ENCODE results near the gene OR8G5. TPM values are rescaled to one million over a fixed set of nuclear protein-coding genes. Genes with fewer than 3 reads are reported as not detected.

Gene OR8G5
- total RNA-seq, 1 donor from 2014 or later: not detected

DNA sequence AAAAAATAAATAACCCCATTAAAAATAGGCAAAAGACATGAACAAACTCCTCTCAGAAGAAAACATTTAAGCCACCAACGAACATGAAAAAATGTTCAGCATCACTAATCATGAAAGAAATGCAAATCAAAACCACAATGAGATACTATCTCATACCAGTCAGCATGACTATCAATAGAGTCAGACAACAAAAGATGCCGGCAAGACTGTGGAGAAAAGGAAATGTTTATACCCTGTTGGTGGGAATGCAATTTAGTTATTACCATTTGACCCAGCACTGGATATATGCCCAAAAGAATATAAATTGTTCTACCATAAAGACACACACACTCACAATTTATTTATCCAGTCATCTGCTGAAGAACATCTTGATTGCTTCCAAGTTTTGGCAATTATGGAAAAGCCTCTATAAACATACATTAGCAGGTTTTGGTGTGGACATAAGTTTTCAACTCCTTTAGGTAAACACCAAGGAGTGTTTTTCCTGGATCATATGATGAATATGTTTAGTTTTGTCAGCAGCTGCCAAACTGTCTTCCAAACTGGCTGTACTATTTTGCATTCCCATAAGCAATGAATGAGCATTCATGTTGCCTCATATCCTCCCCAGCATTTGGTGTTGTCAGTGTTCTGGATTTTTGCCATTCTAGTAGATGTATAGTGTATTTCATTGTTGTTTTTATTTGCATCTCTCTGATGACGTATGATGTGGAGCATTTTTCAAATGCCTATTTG, 29.6 kb downstream of the OR8G5 start:
- no peak for ATAC-seq
- DNase-seq (ENCODE audit: low spot score): no peak

- DNase-seq (ENCODE audit: low spot score): no peak
- no peak for ATAC-seq
Observed at GRCh38 chr11:124294687-124295086, 38.5 kb downstream of the OR8G5 start.

- ATAC-seq: no peak
- DNase-seq (ENCODE audit: low spot score): no peak
Observed at GRCh38 chr11:124296016-124296415, 39.8 kb downstream of the OR8G5 start.

- no peak for ATAC-seq
- no peak for DNase-seq (ENCODE audit: low spot score)
Observed at GRCh38 chr11:124297921-124298320, 41.7 kb downstream of the OR8G5 start.

GRCh38 chr11:124301548-124301947, 45.4 kb downstream of the OR8G5 start:
- no peak for ATAC-seq
- DNase-seq (ENCODE audit: low spot score): no peak

DNA sequence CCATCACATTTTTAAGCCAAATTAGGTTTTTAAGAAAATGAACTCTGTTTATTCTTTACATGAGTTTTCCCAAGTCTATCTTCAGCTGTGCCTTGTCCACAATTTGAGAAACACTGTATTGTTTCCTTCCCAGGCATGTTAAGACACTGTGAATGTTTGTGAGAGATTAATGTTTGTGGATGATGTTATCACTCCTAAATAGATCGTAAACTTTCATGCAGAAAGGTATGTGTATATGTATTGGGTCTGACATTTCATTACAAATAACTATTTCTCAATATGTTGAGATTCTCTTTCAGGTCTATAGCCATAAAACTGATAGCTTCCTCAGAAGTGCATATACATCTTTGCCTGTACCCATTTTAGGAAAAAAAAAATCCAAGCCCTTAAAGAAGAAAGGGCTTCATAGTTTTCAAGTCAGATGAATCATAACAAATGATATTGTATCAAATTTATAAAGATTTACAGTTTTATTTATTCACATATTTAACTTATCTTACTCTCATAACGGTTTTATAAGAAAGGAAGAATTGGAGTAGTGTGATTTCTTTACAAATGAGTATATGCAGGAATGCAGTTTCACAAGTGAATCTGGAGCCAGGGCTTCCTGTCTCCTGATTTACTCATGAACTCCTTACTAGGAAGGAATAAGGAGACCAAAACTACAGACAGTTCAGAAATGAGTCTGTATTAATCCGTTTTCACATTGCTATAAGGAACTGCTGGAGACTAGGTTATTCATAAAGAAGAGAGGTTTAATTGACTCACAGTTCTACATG, 46.4 kb downstream of the OR8G5 start:
- DNase-seq (ENCODE audit: low spot score): no peak
- no peak for ATAC-seq

DNA sequence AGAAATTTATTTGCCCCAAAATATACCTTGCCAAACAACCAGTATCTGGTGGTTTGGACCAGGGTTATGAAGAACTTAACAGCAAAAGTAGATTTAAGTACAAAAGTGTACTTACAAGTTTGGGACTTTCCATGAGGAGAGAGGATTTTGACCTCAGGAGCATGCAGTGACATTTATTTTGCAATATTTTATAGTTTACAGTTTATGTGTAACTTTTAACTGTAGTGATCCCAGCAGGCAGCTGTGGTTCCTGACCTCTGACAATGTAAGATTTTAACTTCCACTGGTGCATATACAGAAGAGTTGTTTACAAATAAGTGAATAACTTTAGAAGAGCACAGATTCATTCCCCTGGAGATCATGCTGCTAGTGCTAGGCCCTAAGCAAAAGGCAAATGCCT, 50.9 kb downstream of the OR8G5 start:
- DNase-seq (ENCODE audit: low spot score) (no peak), ATAC-seq (peak; percentile 59)

- no peak for ATAC-seq
- no peak for DNase-seq (ENCODE audit: low spot score)
Observed at GRCh38 chr11:124310721-124311120, 54.5 kb downstream of the OR8G5 start.

DNA sequence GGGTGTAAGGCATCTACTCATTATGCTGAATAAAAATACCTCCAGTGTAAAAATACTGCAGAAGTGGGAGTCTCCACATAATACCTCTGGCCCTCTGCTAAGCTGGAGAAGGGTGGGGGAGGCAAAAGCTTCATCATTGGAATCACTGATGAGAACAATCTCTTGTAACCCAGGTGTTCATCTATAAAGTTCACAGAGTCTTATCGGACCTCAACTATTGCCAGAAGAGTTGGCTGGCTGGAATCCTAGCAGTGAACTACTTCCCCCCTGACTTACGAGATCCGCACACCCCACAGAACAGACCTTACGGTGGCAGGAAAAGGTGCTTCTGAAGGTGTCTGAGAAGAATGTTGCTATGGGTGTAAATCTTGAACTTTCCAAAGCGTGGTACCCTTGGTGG, 55.1 kb downstream of the OR8G5 start:
- ATAC-seq: no peak
- DNase-seq (ENCODE audit: low spot score): no peak

DNA sequence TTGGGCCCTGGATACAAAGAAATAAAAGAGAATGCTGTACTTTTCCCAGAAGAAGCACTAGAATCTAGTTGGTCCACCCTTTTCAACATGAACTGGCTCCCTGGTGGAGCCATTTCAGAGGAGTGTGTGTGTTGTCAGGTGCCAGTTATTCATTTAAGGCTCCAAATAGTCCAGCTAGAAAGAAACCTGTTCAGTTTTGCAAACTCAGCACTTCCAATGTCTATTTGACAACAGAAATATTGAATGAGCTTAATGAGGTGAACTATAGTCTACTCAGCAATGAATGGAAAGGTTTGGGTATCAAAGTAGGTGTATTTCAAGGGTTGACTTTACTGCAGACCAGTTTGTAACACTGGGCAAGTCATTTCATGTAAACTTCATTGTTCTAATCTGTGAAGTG, 55.5 kb downstream of the OR8G5 start:
- no peak for ATAC-seq
- DNase-seq (ENCODE audit: low spot score): no peak

- ATAC-seq: no peak
- no peak for DNase-seq (ENCODE audit: low spot score)
Observed at GRCh38 chr11:124313131-124313530, 57.0 kb downstream of the OR8G5 start.

GRCh38 chr11:124313849-124314248, 57.7 kb downstream of the OR8G5 start, which contains the start of gene OR8D1:
TSS of gene OR8D1 (minus strand) at chr11:124313949. CDS start at chr11:124310766, 3,183 bp downstream.
- DNase-seq (ENCODE audit: low spot score): no peak

GRCh38 chr11:124315052-124315451, 58.9 kb downstream of the OR8G5 start:
- DNase-seq (ENCODE audit: low spot score) (no peak), ATAC-seq (no peak)

More at GRCh38 chr11:124313849-124314248, 57.7 kb downstream of the OR8G5 start, which contains the start of gene OR8D1:
- no peak for ATAC-seq

Other genes with a start within 250 kb of the OR8G5 start
- not detected for gene OR10G4, start 243.4 kb upstream of the OR8G5 start, total RNA-seq
- gene OR10G9, start 233.4 kb upstream of the OR8G5 start, total RNA-seq: not detected
- gene OR10G8, start 229.6 kb upstream of the OR8G5 start, total RNA-seq: not detected
- not detected for gene OR10G7, start 215.1 kb upstream of the OR8G5 start, total RNA-seq
- 3.4 TPM for gene VWA5A, start 140.9 kb upstream of the OR8G5 start, total RNA-seq
- gene OR10D3, start 73.0 kb upstream of the OR8G5 start, total RNA-seq: not detected
- gene OR8G1, start 15.3 kb upstream of the OR8G5 start, total RNA-seq: not detected
- not detected for gene OR8D1, start 57.6 kb downstream of the OR8G5 start, total RNA-seq
- gene OR8D2, start 63.8 kb downstream of the OR8G5 start, total RNA-seq: not detected
- gene OR8B2, start 128.1 kb downstream of the OR8G5 start, total RNA-seq: not detected
- gene OR8B3, start 142.6 kb downstream of the OR8G5 start, total RNA-seq: not detected
- gene OR8B4, start 168.5 kb downstream of the OR8G5 start, total RNA-seq: not detected
- gene OR8B8, start 189.3 kb downstream of the OR8G5 start, total RNA-seq: not detected